GM23248 (cell line): Measurements from ENCODE around the gene HCN3. TPM values are rescaled to one million over a fixed set of nuclear protein-coding genes. Genes with fewer than 3 reads are reported as not detected.

Experiments
- DNase-seq: peaks from one replicate; pipeline ENCODE4 v3.0.0-alpha.2; 2015
- H2AFZ ChIP-seq: fragments of 200-600 bp; sonication (generic); 2 replicates; pipeline ENCODE4 v1.6.1; 2016; ENCODE audit warnings: antibody characterized with exemption
- H3F3A ChIP-seq: fragments of 200-600 bp; sonication (generic); 2 replicates; pipeline ENCODE4 v1.6.1; 2016; ENCODE audit warnings: mild to moderate bottlenecking, antibody characterized with exemption, mixed run types; ENCODE audit not compliant: insufficient read depth
- H3K27ac ChIP-seq: fragments of 200-600 bp; sonication (generic); 2 replicates; pipeline ENCODE4 v1.5.1; 2016; ENCODE audit warnings: mild to moderate bottlenecking
- H3K27me3 ChIP-seq: fragments of 200-600 bp; sonication (generic); replicated peaks from 2 replicates; pipeline ENCODE4 v1.6.1; 2016; ENCODE audit warnings: mild to moderate bottlenecking; ENCODE audit not compliant: insufficient read depth
- H3K36me3 ChIP-seq: fragments of 200-600 bp; sonication (generic); 2 replicates; pipeline ENCODE4 v1.6.1; 2016; ENCODE audit warnings: low read depth, mild to moderate bottlenecking
- H3K4me1 ChIP-seq: fragments of 200-600 bp; sonication (generic); 2 replicates; pipeline ENCODE4 v1.6.1; 2016; ENCODE audit warnings: mild to moderate bottlenecking; ENCODE audit not compliant: insufficient read depth
- H3K4me2 ChIP-seq: fragments of 200-600 bp; sonication (generic); one replicate; pipeline ENCODE4 v1.6.1; 2016; ENCODE audit warnings: mild to moderate bottlenecking; ENCODE audit not compliant: unreplicated experiment
- H3K4me3 ChIP-seq: fragments of 200-600 bp; sonication (generic); 2 replicates; pipeline ENCODE4 v1.5.1; 2016; ENCODE audit warnings: mild to moderate bottlenecking
- H3K79me2 ChIP-seq: fragments of 200-600 bp; sonication (generic); 2 replicates; pipeline ENCODE4 v1.6.1; 2016; ENCODE audit warnings: mild to moderate bottlenecking; ENCODE audit not compliant: insufficient read depth
- H3K9ac ChIP-seq: fragments of 200-600 bp; sonication (generic); 2 replicates; pipeline ENCODE4 v1.6.1; 2016; ENCODE audit warnings: mild to moderate bottlenecking
- H3K9me2 ChIP-seq: fragments of 200-600 bp; sonication (generic); 2 replicates; pipeline ENCODE4 v1.6.1; 2016; ENCODE audit warnings: mixed run types, mild to moderate bottlenecking, moderate library complexity; ENCODE audit not compliant: insufficient read depth
- H3K9me3 ChIP-seq: fragments of 200-600 bp; sonication (generic); one replicate; pipeline ENCODE4 v1.6.1; 2017; ENCODE audit warnings: low read depth
- H4K20me1 ChIP-seq: fragments of 200-600 bp; sonication (generic); 2 replicates; pipeline ENCODE4 v1.6.0; 2016; ENCODE audit not compliant: insufficient read depth
- EZH2 ChIP-seq: fragments of 200-600 bp; sonication (generic); IDR thresholded peaks from 2 replicates; pipeline ENCODE4 v1.6.1; 2018; ENCODE audit warnings: antibody characterized with exemption, mild to moderate bottlenecking; ENCODE audit not compliant: insufficient read depth, poor library complexity, severe bottlenecking
- EZH2phosphoT487 ChIP-seq: fragments of 200-600 bp; sonication (generic); IDR thresholded peaks from 2 replicates; pipeline ENCODE4 v1.6.1; 2018; ENCODE audit warnings: antibody characterized with exemption, moderate library complexity, mild to moderate bottlenecking, low read depth; ENCODE audit not compliant: insufficient read depth
- WGBS, 2 experiments: methylation state at CpG; one replicate each; pipeline ENCODE4 v1.1.6; 2015 to 2017; ENCODE audit warnings: low lambda C conversion rate in 2 of 2, low coverage in 1 of 2; ENCODE audit errors: missing lambda C conversion rate in 2 of 2; 5-methylcytosine and 5-hydroxymethylcytosine counted together
- in situ Hi-C: fragments of 300-500 bp; cut with MboI; formaldehyde crosslinking; loops from 2 replicates; pipeline ENCODE4 v1.15.0; 2020
- polyA plus RNA-seq: library from polyadenylated mRNA; unstranded; fragments of >200 nt; fragmentation: Nextera tagmentation; extraction: Ambion mirVana; gene quantifications from 2 replicates; pipeline ENCODE4 v1.2.1, GENCODE V29; 2016
- total RNA-seq: library from RNA; depleted of rRNA; stranded (reverse); fragments of >200 nt; shearing (Covaris generic); gene quantifications from 2 replicates; pipeline ENCODE4 v1.2.3, GENCODE V29; 2014

The HCN3 gene
- total and polyA plus RNA-seq, 2 experiments from 2014 or later, result 1.4 to 1.6 TPM

DNA sequence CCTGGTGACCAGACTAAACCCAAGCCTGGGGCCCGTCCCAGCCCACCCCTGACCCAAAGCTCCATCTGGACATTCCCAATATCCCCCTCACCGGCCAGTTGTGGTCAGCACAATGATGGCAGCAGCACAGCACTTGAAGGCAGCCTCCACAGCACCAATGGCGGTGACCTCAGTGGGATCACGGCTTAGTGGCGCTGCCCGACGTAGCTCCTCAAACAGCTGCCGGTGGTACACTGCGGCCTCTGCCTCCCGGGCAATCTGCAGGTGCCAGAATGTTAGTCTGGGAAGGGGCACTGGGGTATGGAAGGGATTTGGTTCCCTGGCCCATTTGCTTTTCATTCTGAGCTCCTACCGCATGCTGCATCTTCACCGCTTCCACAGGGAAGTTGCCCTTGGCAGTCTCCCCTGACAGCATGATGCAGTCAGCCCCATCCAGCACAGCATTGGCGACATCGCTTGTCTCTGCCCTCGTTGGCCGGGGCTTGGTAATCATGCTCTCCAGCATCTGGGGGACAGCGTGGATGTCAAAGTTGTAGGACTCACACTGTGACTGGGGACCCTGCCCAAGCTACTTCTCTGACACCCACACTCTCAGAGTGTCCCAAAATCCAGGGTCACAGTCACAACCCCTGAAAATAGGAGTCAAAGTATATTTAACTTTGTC is 16.0 kb downstream of the HCN3 start:
- H2AFZ ChIP-seq, result no peak overlapping the region
- H4K20me1 ChIP-seq, result no peaks in the 10 kb centered on the region
- H3K9me2 ChIP-seq, result no peaks in the 10 kb centered on the region
- no peak overlapping the region for H3K4me2 ChIP-seq
- no peak overlapping the region for H3K4me3 ChIP-seq
- H3K27ac ChIP-seq, result no peak overlapping the region
- in situ Hi-C loops, result no loop called here
- no peak for TF ChIP-seq EZH2phosphoT487
- TF ChIP-seq EZH2, result no peak
- no peak for DNase-seq
- H3K9ac ChIP-seq, result no peak overlapping the region
- no peaks in the 10 kb centered on the region for H3K4me1 ChIP-seq
- H3K9me3 ChIP-seq, result no peaks in the 10 kb centered on the region
- no peaks in the 10 kb centered on the region for H3F3A ChIP-seq
- no peaks in the 10 kb centered on the region for H3K36me3 ChIP-seq
- peaks cover 19% of the 10 kb centered on the region for H3K27me3 ChIP-seq
- H3K79me2 ChIP-seq, result no peaks in the 10 kb centered on the region
- 69 to 70% methylated on average over 17 of the region's 17 CpGs for WGBS, 2 experiments

DNA sequence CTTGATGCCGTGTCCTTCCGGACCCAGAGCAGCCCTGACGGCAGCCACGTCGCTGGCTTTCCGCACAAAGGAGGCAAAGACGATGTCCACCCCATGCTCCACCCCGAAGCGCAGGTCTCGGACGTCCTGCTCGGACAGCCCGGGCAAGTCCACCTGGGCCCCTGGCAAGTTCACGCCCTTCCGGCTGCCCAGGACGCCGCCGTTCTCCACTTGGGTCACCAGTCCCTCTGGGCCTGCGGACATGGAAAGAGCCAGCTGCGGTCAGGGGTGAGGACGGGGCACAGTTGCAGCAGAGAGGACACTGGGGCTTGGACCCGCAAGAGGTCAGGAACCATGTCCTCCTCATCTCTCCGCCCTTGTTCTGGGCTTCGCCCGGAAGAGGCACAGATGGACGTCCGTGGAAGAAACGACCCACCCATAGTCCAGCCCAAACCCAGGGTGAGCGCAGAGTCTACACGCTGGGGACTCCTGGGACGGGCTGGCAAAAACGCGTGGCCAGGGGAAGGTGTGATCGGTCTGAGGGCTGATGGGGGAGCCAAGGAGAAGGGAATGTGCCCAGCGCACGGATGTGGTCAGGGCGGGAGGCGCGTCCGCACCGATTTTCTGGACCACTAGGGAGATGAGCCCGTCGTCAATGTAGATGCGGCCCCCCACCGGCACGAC is 17.4 kb downstream of the HCN3 start:
- peaks cover 19% of the 10 kb centered on the region for H3K27me3 ChIP-seq
- no peaks in the 10 kb centered on the region for H3K36me3 ChIP-seq
- peak overlapping the region; percentile 12 for H3K4me2 ChIP-seq
- DNase-seq, result no peak
- no peak overlapping the region for H3K27ac ChIP-seq
- H3K79me2 ChIP-seq, result no peaks in the 10 kb centered on the region
- H3K9me2 ChIP-seq, result no peaks in the 10 kb centered on the region
- no peaks in the 10 kb centered on the region for H3F3A ChIP-seq
- no peaks in the 10 kb centered on the region for H3K4me1 ChIP-seq
- no peaks in the 10 kb centered on the region for H3K9me3 ChIP-seq
- in situ Hi-C loops, result no loop called here
- TF ChIP-seq EZH2 (peak; percentile 38), EZH2phosphoT487 (no peak)
- H4K20me1 ChIP-seq, result no peaks in the 10 kb centered on the region
- 23 to 24% methylated on average over 45 to 46 of the region's 46 CpGs for WGBS, 2 experiments
- peak overlapping the region; percentile 74 for H2AFZ ChIP-seq
- no peak overlapping the region for H3K9ac ChIP-seq
- H3K4me3 ChIP-seq, result peak overlapping the region; percentile 26; the same call in 1 of the 2 replicates

DNA sequence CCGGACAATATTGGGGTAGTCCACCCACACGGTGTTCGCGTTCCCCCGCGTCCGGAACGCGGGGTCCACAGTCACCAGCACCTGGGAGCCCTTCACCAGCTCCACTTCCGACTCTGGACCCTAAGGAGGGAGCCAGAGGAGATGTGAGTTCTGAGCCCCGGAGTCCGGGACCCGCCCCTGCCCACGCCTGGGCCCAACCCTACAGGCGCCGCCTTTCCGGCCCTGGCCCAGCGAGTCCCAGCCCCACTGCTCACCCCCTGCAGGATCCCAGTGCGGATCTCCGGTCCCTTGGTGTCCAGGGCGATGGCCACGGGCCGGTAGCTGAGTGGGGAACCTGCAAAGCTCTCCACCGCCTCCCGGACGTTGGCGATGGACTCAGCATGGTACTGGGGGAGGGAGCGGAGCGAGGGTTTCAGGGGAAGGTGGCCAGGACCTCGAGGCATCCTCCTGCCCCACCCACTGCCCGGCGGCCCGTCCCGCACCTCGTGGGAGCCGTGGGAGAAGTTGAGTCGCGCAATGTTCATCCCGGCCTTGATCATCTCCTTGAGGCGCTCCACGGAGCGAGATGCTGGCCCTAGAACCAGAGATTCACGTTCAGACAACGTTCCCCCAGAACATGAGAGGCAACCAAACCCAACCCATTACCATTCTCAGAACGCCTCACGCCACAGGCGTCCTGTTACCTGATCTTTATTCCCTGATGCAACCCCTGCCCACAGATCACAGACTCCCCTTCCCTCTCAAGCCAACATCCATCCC is 18.1 kb downstream of the HCN3 start:
- 13 to 15% methylated on average over 36 to 38 of the region's 47 CpGs for WGBS, 2 experiments
- Histone ChIP-seq H4K20me1 (no peaks in the 10 kb centered on the region), H3K27ac (no peak overlapping the region), H3K9me3 (no peaks in the 10 kb centered on the region), H3K27me3 (peaks cover 19% of the 10 kb centered on the region), H3K4me3 (peak overlapping the region; percentile 26; the same call in 1 of the 2 replicates), H3F3A (no peaks in the 10 kb centered on the region), H2AFZ (peak overlapping the region; percentile 74), H3K9ac (no peak overlapping the region), H3K4me1 (no peaks in the 10 kb centered on the region), H3K9me2 (no peaks in the 10 kb centered on the region), H3K79me2 (no peaks in the 10 kb centered on the region), H3K4me2 (peak overlapping the region; percentile 12), H3K36me3 (no peaks in the 10 kb centered on the region)
- DNase-seq, result no peak
- in situ Hi-C loops, result no loop called here
- TF ChIP-seq EZH2phosphoT487 (no peak), EZH2 (peak; percentile 25)

DNA sequence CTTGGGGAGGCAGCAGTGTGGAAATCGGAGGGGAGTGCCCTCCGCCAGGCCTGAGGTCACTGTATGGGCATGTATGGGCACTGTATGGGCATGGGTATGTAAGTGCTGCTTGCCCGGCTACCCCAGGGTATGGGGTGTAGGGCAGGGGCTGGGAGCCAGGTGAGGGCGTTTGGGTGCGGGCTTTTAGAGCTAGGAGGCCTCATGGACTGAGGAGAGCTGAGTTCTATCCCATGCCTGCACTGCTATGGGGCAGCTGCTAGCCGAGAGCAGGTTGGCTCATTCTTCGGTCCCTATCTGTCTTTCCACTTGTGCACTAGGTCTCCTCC is 18.6 kb downstream of the HCN3 start:
- Histone ChIP-seq H3F3A (no peaks in the 10 kb centered on the region), H3K79me2 (no peaks in the 10 kb centered on the region), H3K4me1 (no peaks in the 10 kb centered on the region), H4K20me1 (no peaks in the 10 kb centered on the region), H3K9ac (no peak overlapping the region), H2AFZ (0 out of 2 replicates have a peak overlapping the region, but pooled peaks have one; percentile 74), H3K4me3 (no peak overlapping the region), H3K36me3 (no peaks in the 10 kb centered on the region), H3K27ac (no peak overlapping the region), H3K9me2 (no peaks in the 10 kb centered on the region), H3K4me2 (no peak overlapping the region), H3K27me3 (peaks cover 19% of the 10 kb centered on the region), H3K9me3 (no peaks in the 10 kb centered on the region)
- 55 to 61% methylated on average over 7 of the region's 7 CpGs for WGBS, 2 experiments
- in situ Hi-C loops, result no loop called here
- TF ChIP-seq EZH2, result no peak
- no peak for TF ChIP-seq EZH2phosphoT487
- no peak for DNase-seq
